Measurements from ENCODE around the gene PCDH1.
"Not testable (repeated sequence)": the region's sequence is repeated elsewhere in the genome, so short reads cannot be mapped to it uniquely, and the experiment has no call there.

Gene PCDH1

DNA sequence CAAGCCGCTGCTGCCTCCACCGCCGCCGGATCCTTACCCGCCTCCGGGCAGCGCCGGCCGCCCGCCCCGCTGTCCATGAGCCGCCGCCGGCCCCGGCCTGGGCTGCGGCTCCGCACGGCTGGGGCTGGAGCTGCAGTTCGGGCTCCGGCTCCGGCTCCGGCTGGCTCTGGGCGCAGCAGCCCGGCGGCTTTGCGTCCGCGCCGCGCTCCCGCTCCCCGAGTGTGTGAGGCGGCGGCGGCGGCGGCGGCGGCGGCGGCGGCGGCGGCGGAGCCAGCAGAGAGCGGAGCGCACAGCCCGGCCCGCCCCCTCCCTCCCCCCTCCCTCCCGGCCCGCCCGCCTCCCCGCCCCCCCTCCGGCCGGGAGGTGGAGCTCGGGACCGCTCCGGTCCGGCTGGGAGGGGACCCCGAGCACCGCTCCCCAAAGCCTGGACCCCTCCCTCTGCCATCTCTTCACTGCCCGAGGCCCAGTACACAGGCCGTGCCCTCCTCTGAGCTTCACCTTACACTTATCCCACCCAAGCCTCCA lies at the start of gene PCDH1:
PCDH1 (minus strand) TSS at position 225 of the 525 bp plus-strand sequence; CDS start at position 77, 148 bp downstream.
- peak; percentile 78 for DNase-seq (ENCODE audit: low spot score)

DNA sequence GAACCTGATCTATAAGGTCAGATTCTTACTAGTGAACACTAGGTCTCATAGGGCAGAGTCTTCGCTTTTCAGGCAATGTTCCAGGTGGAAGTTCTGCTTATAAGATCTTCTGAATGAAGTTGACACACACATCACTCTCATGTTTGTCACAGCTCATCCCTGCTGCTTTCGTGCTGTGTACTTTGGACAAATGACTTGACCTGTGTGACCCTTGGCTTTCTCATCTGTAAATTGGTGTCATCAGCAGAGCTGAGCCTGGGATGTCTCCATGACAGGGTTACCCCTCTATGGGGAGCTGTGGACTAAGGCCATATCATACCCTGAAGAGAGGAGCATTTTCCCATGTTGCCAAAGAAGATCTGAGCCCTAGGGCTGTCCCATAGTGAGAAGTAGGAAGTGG lies 48.2 kb upstream of the PCDH1 start:
- DNase-seq (ENCODE audit: low spot score), result no peak

DNA sequence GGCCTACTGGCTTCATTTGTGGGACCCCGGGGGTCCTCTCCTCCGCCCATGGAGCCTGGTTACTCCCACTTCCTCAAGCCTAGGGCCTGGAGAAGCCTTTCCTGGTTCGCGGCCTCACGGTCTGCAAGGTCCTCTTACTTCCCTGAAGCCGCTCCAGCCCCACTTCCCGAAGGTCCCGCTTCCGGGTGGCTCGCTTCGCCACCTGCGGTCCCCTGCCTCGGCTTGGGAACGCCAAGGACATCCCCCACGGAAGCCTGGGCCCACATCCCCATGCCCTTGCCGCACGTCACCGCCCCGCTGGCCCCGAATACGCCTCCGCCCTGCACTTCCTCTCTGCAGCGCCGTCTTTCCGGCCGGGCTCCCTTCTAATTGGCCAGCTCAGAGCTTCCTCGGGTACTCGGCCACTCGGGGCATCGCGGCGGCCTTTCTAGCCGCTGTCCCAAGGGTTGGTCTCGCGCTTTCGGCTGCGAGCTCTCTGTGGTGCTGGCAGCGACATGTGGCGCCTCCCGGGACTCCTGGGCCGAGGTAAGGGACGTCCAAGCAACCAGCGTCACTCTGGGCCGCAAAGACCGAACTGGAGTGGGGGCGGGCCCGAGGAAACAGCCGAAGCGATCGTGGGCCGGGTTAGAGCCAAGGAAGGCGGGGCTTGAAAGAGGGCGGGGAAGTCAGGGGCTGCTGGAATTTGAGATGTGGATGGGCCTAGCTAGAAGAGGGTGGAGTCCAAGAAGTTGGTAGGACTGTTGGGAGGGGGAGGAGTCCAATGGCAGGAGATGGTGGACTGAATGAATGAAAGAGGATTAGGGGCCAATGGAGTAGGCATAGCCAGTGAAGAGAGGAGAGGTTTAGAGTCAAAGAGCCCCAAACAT lies 45.5 kb upstream of the PCDH1 start, which contains the start of gene DELE1:
DELE1 (plus strand) TSS at position 424 of the 866 bp plus-strand sequence; CDS start at position 495, 71 bp downstream.
- DNase-seq (ENCODE audit: low spot score), result peak; percentile 91

DNA sequence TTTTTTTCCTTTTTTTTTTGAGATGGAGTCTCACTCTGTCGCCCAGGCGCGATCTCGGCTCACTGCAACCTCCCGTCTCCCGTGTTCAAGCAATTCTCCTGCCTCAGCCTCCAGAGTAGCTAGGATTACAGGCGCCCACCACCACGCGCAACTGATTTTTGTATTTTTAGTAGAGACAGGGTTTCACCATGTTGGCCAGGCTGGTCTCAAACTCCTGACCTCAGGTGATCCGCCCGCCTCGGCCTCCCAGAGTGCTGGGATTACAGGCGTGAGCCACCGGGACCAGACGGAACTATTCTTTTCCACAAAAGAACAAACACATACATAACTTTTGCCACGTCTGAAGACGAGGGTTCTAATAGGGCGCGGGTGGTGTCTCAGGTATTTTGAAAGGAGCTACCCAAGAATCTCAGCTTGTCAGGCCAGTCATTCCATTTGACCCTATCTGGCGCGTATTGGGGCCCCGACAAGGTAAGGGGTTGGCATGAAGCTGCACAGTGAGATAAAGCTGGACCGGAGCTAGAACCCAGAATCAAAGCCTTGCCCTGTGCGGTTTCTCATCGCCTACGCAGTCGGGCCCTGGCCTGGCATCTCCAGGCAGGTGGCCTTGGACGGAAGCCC lies 44.7 kb upstream of the PCDH1 start:
- not testable (repeated sequence) for DNase-seq (ENCODE audit: low spot score)

DNA sequence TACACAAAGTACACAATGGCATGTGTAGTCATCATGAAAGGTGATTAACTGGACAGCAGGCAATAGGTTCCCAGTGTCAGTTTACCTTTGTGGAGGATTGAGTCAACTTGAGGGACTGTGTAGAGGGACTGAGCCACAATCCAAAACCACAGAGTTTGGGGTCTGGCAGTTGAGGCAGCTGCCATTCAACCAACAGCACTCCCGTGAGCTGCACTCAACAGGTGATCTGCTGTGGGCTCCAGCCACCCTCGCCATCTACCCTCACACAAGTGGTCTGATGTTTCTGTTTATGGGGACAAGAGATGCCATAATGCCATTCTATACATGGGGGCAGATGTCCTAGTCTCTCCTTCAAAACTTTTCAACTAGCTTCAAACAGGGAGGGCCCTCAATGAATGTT lies 42.6 kb upstream of the PCDH1 start:
- no peak for DNase-seq (ENCODE audit: low spot score)

DNA sequence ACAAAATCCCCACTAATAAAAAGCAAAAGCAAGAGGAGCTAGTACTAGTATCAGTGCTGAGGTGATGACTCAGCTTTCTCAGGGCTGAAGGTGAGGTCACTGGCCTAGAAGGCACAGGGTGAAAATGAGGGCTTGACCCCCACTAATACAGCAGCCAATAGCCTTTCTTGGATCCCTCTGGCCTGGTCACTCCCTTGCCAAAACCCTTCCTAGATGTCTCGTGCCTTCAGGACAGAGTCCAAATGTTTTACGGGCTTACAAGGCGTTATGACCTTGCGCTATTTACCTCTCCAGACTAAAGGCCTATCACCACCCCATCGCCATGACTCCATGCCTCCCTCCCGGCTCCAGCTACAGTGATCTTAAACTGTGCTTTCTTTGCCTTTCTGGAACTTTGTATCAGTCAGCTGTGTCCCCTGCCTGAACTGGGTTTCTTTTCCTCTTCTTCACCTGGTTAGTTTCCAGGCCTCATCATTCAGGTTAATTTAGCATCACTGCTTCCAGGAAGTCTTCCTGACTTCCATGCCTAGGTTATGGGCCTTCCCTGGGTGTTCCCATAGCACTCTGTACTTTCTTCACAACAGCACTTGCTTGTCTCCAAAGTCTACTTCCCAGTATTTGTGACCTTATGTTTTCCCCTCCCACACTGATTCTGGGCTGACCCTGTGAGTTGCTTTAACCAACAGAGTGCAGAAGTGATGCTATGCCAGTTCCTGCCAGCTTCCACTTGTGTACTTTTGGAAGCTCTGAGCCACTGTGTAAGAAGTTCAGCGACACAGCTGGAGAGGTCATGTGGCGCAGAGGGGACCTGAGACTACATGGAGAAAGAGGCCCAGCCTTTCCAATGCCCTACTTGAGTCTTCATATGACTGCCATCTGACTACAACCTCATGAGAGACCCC lies 41.3 kb upstream of the PCDH1 start:
- DNase-seq (ENCODE audit: low spot score), result no peak

DNA sequence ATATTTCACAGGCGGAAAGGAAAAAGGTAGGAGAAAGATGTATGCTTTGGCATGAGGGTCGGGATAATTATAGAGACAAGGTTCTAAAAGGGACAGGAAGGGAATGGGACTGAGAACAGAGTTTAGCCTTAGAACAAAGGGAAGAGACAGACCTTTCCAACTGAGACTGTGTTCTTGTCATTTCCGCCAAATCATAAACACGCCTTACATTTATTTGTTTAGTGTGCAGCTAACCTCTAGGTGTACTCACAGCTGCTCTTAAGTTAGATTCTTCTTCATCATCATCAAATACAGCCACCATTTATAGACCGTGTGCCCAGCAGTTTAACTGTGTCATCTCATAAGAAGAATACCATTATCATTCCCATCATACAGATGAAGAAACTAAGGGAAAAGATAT lies 39.5 kb upstream of the PCDH1 start:
- no peak for DNase-seq (ENCODE audit: low spot score)

DNA sequence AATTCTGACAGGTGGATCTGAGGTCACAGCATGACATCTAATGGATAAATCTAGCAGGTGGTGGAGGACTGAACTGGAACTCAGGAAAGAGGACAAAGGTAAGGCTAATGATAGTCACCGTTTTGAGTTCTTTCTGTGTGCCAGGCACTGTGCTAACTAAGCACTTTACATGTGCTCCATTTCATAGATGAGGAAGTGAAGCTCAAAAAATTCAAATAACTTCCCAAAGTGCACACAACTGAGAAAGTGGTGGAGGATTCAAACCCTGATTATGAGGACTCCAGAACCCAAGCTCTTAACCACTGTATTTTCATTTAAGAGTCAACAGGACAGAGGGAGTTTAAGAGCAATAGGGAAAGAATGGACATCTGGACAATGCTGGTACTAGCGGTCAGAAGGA lies 38.3 kb upstream of the PCDH1 start:
- no peak for DNase-seq (ENCODE audit: low spot score)

DNA sequence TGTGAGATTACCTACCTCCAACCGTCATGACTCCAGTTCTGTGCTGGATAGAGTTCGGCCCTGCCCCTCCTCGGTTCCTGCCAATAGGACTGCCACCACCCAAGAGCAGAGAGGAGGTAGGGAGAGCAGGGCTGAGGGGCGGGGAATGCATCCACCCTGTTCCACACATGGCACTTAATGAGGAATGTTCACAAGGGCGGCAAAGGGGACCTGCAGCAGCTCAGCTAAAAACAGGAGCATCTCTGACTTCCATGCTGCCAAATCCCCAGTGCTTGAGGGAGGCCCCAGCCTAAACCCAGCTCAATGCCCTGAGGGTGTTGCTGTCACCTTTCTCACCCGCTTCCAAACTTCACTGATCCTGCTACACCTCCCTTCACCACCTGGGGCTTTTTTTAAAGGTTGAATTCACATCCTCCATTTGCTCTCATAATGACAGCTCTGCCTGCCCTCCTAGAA lies 37.7 kb upstream of the PCDH1 start:
- DNase-seq (ENCODE audit: low spot score), result no peak

DNA sequence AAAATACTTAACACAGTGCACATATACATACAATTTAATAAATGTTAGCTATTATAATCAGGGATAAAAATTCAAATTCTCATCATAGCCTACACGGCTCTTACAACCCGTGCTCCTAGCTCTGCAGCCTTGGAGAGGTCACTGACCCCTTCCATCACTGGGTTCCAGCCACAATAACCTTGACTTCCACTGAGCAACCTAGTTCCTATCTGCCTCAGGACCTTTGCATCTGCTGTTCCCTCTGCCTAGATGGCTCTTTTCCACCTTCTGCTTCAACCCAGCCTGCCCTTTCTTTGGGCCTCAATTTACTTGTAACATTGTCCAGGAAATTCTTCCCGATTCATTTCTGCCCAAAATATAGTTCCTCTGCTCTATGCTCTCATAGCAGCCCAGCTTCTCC lies 36.6 kb upstream of the PCDH1 start:
- no peak for DNase-seq (ENCODE audit: low spot score)

DNA sequence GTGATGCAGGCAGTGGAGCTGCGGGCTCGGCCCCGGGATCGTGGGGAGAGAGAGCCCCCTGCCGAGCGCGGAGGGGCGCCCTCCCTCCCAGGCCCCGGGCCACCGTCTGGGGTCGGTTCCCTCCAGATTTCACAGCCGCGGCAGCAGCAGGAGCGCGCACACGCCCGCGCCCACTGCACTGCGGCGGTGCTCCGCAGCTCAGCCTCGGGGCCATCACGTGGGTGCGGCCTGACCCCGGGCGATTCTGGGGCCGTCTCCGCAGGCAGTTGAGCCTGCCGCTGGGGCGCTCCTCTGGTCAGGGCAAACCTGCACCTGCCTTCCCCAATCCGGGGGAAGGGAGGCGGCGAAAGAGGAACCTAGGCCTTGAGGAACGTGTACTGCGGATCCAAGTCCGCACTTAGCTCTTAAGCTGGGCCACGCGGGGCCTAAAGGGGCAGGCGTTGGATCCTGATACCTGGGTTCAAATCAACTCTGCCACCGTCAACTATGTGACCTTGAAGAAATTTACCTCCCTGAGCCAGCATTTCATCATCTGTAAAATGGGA lies 36.1 kb upstream of the PCDH1 start:
- peak; percentile 47 for DNase-seq (ENCODE audit: low spot score)

DNA sequence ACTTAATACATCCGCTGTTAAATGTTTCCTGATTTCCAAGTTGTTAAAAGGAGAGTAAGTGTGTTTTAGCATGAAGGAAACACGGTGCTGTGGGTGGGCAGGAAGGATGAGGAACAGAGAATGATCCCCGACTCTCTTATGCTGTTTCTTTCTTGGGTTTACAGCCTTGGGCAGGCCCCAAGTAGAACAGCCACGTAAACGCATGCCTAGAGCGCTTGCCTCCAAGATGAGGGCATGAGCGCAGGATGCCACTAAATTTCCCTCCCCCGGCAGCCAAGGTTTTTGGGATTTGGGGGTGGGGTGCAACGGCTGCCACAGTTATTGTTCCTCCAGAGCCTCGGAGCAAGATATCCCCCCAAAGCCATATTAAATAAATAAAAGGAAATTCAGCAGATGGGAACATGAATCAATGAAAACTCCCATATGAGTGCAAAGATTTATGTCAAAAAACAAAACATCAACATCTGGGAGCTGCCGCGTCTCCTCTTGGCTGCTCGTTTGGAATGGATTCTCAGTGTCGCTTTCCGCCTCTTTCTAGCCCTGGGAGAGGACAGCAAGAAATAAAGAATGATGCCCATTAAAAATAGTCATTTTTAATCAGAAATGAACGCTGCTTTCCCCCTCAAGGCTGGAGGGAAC lies 35.5 kb upstream of the PCDH1 start:
- DNase-seq (ENCODE audit: low spot score), result peak; percentile 39

DNA sequence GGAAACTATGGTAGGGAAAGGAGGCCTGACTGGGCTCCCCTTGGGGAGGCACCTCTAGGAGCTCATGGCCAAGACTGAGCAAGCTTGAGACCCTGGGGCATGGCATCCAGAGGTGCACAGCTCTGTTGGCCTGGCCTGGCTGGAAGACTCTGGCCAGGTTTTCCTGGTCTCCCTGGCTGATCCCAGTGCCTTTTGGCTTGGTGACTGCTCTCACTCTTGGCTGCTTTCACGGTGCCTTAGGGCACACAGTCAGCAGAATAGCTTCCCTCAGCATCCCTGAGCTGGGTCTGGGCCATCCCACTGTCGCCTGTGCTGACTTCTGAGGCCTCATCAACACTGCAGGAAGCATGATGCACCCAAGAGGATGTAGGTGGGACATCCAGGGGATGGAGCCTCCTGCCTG lies 32.1 kb upstream of the PCDH1 start:
- no peak for DNase-seq (ENCODE audit: low spot score)

DNA sequence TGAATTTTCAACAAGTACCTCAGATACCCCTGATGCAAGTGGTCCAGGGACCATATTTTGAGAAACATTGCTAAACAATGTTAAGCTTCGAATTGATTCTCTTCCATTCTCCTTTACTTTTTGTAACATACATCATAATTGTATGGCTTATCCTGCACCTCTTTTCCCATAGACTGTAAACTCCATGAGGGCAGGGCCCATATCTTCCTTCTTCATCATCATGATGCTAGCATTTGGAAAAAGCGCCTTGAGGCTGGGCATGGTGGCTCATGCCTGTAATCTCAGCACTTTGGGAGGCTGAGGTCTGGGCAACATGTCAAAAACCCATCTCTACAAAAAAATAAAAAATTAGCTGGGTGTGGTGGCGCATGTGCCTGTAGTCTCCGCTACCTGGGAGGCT lies 31.0 kb upstream of the PCDH1 start:
- DNase-seq (ENCODE audit: low spot score), result no peak

DNA sequence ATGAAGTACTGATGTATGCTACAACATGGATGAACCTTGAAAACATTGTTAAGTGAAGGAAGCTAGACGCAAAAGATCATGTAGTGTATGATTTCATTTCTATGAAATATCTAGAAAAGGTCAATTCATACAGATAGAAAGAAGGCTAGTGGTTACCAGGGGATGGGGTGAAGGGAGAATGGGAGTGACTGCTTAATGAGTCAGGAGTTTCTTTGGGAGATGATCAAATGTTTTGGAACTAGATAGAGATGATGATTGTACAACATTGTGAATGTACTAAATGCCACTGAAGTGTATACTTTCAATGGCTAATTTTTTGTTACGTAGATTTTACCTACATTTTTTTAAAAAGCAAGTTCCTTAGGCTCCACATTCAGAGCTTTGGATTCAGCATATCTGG lies 30.6 kb upstream of the PCDH1 start:
- DNase-seq (ENCODE audit: low spot score), result no peak

DNA sequence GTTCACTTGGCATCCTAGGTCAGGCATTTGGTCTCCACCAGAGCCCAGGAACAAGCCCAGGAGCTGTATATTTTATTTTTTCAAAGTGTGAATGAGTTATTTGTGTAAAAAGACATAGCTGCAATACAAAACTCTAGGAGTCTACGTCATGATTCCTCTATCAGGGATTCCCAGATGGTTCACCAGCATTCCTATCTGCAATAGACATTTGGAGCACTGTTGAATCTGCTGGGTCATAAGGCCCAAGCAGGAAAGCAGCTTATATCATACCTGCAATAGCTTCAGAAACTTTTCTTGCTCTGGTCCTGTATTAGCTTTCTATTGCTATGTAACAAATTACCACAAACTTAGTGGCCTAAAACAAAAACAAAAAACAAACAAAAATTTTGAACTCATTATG lies 28.8 kb upstream of the PCDH1 start:
- no peak for DNase-seq (ENCODE audit: low spot score)

DNA sequence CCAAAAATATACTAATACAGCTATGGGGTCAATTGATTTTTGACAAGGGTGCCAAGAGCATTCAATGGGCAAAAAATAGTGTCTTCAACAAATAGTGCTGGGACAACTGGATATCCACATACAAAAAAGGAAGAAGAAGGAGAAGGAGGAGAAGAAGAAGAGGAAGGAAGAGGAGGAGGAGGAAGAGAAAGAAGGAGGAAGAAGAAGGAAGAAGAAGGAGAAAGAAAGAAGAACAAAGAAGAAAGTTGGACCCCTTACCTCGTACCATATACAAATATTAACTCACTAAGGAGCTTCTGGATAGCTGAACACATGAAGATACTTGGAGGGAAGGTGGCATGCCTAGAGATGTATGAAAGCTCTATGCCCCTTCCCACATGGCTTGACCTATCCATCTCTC lies 28.3 kb upstream of the PCDH1 start:
- DNase-seq (ENCODE audit: low spot score), result no peak

DNA sequence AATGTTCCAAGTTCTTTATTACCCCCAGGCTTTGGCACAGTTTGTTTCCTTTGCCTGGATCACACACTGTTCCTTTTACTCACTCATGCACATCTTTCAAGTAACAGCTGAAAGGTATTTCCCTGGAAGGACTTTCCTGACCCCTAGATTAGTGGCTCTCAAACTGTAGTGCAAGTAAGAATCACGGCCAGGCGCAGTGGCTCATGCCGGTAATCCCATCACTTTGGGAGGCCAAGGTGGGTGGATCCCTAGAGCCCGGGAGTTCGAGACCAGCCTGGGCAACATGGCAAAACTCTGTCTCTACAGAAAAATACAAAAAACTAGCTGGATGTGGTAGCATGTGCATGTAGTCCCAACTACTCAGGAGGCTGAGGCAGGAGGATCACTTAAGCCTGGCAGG lies 26.3 kb upstream of the PCDH1 start:
- DNase-seq (ENCODE audit: low spot score), result no peak

DNA sequence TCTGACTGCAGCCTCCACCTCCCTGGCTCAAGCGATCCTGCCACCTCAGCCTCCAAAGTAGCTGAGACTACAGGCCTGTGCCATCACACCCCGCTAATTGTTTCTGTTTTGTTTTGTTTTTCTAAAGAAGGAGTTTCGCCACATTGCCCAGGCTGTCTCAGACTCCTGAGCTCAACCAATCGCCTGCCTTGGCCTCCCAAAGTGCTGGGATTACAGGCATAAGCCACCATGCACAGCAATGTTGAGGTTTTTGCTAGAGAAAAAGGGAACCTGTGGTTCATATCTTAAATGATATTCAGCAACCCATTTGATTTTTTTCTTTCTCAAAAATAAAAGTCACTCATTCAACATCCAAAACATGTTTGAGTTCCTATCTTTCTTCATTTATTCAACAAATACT lies 25.1 kb upstream of the PCDH1 start:
- DNase-seq (ENCODE audit: low spot score), result no peak

DNA sequence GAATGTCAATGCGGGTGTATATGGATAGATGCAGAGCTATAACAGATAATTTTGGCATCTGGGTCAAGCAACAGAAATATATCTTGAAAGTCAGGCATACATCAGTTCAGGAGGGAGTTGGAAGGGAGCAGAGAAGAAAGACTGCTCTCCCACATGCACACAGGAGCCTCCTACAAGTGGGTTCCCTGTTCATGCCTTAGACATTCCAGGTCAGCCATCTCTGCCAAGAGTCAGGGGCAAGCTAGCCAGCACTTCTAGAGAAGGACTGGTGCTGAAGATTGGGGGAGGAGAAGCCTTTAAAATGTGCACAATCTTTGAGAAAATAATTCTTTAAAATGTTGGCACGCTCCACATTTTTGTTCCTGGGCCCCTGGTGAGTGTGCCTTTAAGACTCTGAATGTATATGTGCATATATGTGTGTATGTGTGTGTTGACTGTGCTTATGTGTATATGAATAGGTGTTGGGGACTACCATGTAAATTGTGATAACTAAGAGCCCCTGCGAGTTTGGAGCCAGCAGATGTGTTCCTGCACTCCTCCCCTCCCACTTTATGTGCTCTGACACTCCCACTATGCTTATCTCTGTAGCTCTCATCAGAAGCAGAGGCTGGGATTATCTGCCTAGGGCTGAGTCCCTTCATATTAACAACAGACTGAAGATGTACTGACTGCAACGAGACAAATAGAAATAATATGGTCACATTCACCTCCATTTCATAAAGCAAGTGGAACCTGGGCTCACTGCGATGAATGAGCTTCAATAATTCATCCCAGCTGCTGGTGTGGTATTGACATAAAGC lies 24.0 kb upstream of the PCDH1 start:
- no peak for DNase-seq (ENCODE audit: low spot score)

Data from putamen (tissue), 1 donor.